LNCaP clone FGC (cell line): ENCODE measurements around the gene DUSP3.

Experiments used
- DNase-seq: peaks from one replicate; pipeline ENCODE4 v3.0.0-alpha.2; 2011; ENCODE audit warnings: low read depth
- H3K4me3 ChIP-seq: 2 replicates; pipeline ENCODE4 v1.5.1; 2011; ENCODE audit warnings: mild to moderate bottlenecking, low read depth, low read length, control low read depth
- CTCF ChIP-seq: IDR thresholded peaks from 2 replicates; pipeline ENCODE4 v1.5.1; 2012; ENCODE audit warnings: mild to moderate bottlenecking; ENCODE audit not compliant: control insufficient read depth, insufficient read depth; ENCODE audit errors: extremely low read depth

The DUSP3 gene

GRCh38 chr17:43812396-43813265 is 33.9 kb upstream of the DUSP3 start:
- no peak for DNase-seq
- no peak for TF ChIP-seq CTCF
- no peak overlapping the region for H3K4me3 ChIP-seq

- no peak for DNase-seq
- H3K4me3 ChIP-seq: no peak overlapping the region
- no peak for TF ChIP-seq CTCF
Observed at GRCh38 chr17:43810823-43811222, 32.0 kb upstream of the DUSP3 start.

- no peak for DNase-seq
- no peak overlapping the region for H3K4me3 ChIP-seq
- no peak for TF ChIP-seq CTCF
Observed at GRCh38 chr17:43810226-43810715, 31.5 kb upstream of the DUSP3 start.

GRCh38 chr17:43809121-43809520 is 30.3 kb upstream of the DUSP3 start:
- no peak overlapping the region for H3K4me3 ChIP-seq
- DNase-seq: no peak
- no peak for TF ChIP-seq CTCF

GRCh38 chr17:43808076-43808475 is 29.3 kb upstream of the DUSP3 start:
- no peak for DNase-seq
- no peak for TF ChIP-seq CTCF
- no peak overlapping the region for H3K4me3 ChIP-seq

- DNase-seq: no peak
Observed at GRCh38 chr17:43805117-43805516, 26.3 kb upstream of the DUSP3 start.

More at GRCh38 chr17:43805117-43805516, 26.3 kb upstream of the DUSP3 start:
- no peak for TF ChIP-seq CTCF
- no peak overlapping the region for H3K4me3 ChIP-seq
